Neural cell (in vitro differentiated cells): Measurements from ENCODE around the gene XXYLT1. TPM values are rescaled to one million over a fixed set of nuclear protein-coding genes. Genes with fewer than 3 reads are reported as not detected.

Source experiments
- H2AFZ ChIP-seq: fragments of 200-600, 300-800 bp; sonication (generic), shearing (Covaris generic); 2 replicates; pipeline ENCODE4 v1.6.0; 2014; ENCODE audit warnings: low read depth, mild to moderate bottlenecking, antibody characterized with exemption, low read length, moderate library complexity
- H3F3A ChIP-seq: fragments of 200-600 bp; shearing (Covaris generic); 2 replicates; pipeline ENCODE4 v1.6.1; 2016; ENCODE audit warnings: mild to moderate bottlenecking, moderate library complexity, mixed read lengths, antibody characterized with exemption, low read length; ENCODE audit not compliant: insufficient read depth, poor library complexity, severe bottlenecking
- H3K27ac ChIP-seq: fragments of 200-600, 300-800 bp; sonication (generic), shearing (Covaris generic); 2 replicates; pipeline ENCODE4 v1.5.1; 2014; ENCODE audit warnings: mild to moderate bottlenecking, low read length, moderate library complexity
- H3K27me3 ChIP-seq: fragments of 300-800, 200-600 bp; sonication (generic), shearing (Covaris generic); 2 replicates; pipeline ENCODE4 v1.6.0; 2014; ENCODE audit warnings: mild to moderate bottlenecking, low read depth, low read length, moderate library complexity; ENCODE audit not compliant: insufficient read depth
- H3K36me3 ChIP-seq: fragments of 300-800, 200-600 bp; sonication (generic), shearing (Covaris generic); 2 replicates; pipeline ENCODE4 v1.5.1; 2014; ENCODE audit warnings: mild to moderate bottlenecking, antibody characterized with exemption, low read length, moderate library complexity; ENCODE audit not compliant: insufficient read depth
- H3K4me2 ChIP-seq: fragments of 300-800, 200-600 bp; sonication (generic), shearing (Covaris generic); 2 replicates; pipeline ENCODE4 v1.6.0; 2014; ENCODE audit warnings: mild to moderate bottlenecking, low read length
- H3K4me3 ChIP-seq: fragments of 300-800, 200-600 bp; sonication (generic), shearing (Covaris generic); 2 replicates; pipeline ENCODE4 v1.5.1; 2014; ENCODE audit warnings: mild to moderate bottlenecking, low read length, moderate library complexity
- H3K79me2 ChIP-seq: fragments of 200-600 bp; shearing (Covaris generic); replicated peaks from 2 replicates; pipeline ENCODE4 v1.6.0; 2014; ENCODE audit warnings: mild to moderate bottlenecking, low read length, moderate library complexity; ENCODE audit not compliant: insufficient read depth
- H3K9ac ChIP-seq: fragments of 300-800, 200-600 bp; sonication (generic), shearing (Covaris generic); 2 replicates; pipeline ENCODE4 v1.6.1; 2016; ENCODE audit warnings: mild to moderate bottlenecking, low read length, mixed read lengths
- H3K9me2 ChIP-seq: fragments of 200-600 bp; shearing (Covaris generic); 2 replicates; pipeline ENCODE4 v1.6.1; 2016; ENCODE audit warnings: mild to moderate bottlenecking, low read length, mixed read lengths; ENCODE audit not compliant: insufficient read depth
- H3K9me3 ChIP-seq: fragments of 200-600, 300-800 bp; sonication (generic), shearing (Covaris generic); 2 replicates; pipeline ENCODE4 v1.6.1; 2016; ENCODE audit warnings: mild to moderate bottlenecking, mixed run types, low read length, moderate library complexity, mixed read lengths
- H4K20me1 ChIP-seq: fragments of 200-600 bp; shearing (Covaris generic); 2 replicates; pipeline ENCODE4 v1.6.1; 2016; ENCODE audit warnings: mild to moderate bottlenecking, mixed run types; ENCODE audit not compliant: insufficient read depth
- CTCF ChIP-seq: fragments of 450-650 bp; IDR thresholded peaks from 2 replicates; pipeline ENCODE4 v1.5.1; 2014; ENCODE audit warnings: antibody characterized with exemption, mild to moderate bottlenecking, moderate library complexity; ENCODE audit not compliant: poor library complexity, severe bottlenecking
- EP300 ChIP-seq: fragments of 450-650 bp; conservative IDR thresholded peaks from 2 replicates; pipeline ENCODE4 v1.6.1; 2014; ENCODE audit warnings: antibody characterized with exemption, mild to moderate bottlenecking, moderate library complexity; ENCODE audit not compliant: poor library complexity, severe bottlenecking
- EZH2 ChIP-seq: fragments of 200-600, 300-800 bp; shearing (Covaris generic), sonication (generic); IDR thresholded peaks from 2 replicates; pipeline ENCODE4 v1.6.1; 2014; ENCODE audit warnings: antibody characterized with exemption, low read length, borderline replicate concordance, mild to moderate bottlenecking; ENCODE audit not compliant: insufficient read depth, poor library complexity, severe bottlenecking
- MXI1 ChIP-seq: fragments of 450-650 bp; conservative IDR thresholded peaks from 2 replicates; pipeline ENCODE4 v1.6.1; 2014; ENCODE audit warnings: antibody characterized with exemption, mild to moderate bottlenecking; ENCODE audit not compliant: poor library complexity, severe bottlenecking
- POLR2AphosphoS5 ChIP-seq: IDR thresholded peaks from 2 replicates; pipeline ENCODE4 v1.6.1; 2012
- RAD21 ChIP-seq: fragments of 450-650 bp; conservative IDR thresholded peaks from 2 replicates; pipeline ENCODE4 v1.6.1; 2014; ENCODE audit warnings: antibody characterized with exemption, mild to moderate bottlenecking, moderate library complexity
- REST ChIP-seq: IDR thresholded peaks from 2 replicates; pipeline ENCODE4 v1.6.1; 2012; ENCODE audit warnings: borderline replicate concordance
- SMC3 ChIP-seq: fragments of 450-650 bp; conservative IDR thresholded peaks from 2 replicates; pipeline ENCODE4 v1.6.1; 2014; ENCODE audit warnings: antibody characterized with exemption, mild to moderate bottlenecking, moderate library complexity; ENCODE audit not compliant: poor library complexity
- TAF1 ChIP-seq: IDR thresholded peaks from 2 replicates; pipeline ENCODE4 v1.6.1; 2012; ENCODE audit warnings: low read depth
- polyA plus RNA-seq: library from polyadenylated mRNA; depleted of rRNA; stranded (reverse); fragments of >200 nt; gene quantifications from 2 replicates; pipeline ENCODE4 v1.2.3, GENCODE V29; 2014

Gene XXYLT1
- polyA plus RNA-seq, 1 donor from 2014 or later, result 25.4 TPM

GRCh38 chr3:195240939-195241338 lies 30.0 kb downstream of the XXYLT1 start:
- no peak overlapping the region for H3K9ac ChIP-seq
- no peak overlapping the region for H2AFZ ChIP-seq
- no peaks in the 10 kb centered on the region for H3K9me3 ChIP-seq
- no peaks in the 10 kb centered on the region for H3F3A ChIP-seq
- no peaks in the 10 kb centered on the region for H3K27me3 ChIP-seq
- no peak for TF ChIP-seq EZH2
- no peak for TF ChIP-seq POLR2AphosphoS5
- no peak for TF ChIP-seq RAD21
- TF ChIP-seq REST, result no peak
- no peak for TF ChIP-seq CTCF
- TF ChIP-seq TAF1, result no peak
- no peak overlapping the region for H3K27ac ChIP-seq
- no peak overlapping the region for H3K4me2 ChIP-seq
- H3K36me3 ChIP-seq, result no peaks in the 10 kb centered on the region
- H3K4me3 ChIP-seq, result no peak overlapping the region
- no peaks in the 10 kb centered on the region for H3K9me2 ChIP-seq
- no peaks in the 10 kb centered on the region for H4K20me1 ChIP-seq
- no peaks in the 10 kb centered on the region for H3K79me2 ChIP-seq

GRCh38 chr3:195240171-195240701 lies 30.7 kb downstream of the XXYLT1 start:
- no peaks in the 10 kb centered on the region for H3K27me3 ChIP-seq
- H3K79me2 ChIP-seq, result no peaks in the 10 kb centered on the region
- H3F3A ChIP-seq, result no peaks in the 10 kb centered on the region
- no peak overlapping the region for H3K4me2 ChIP-seq
- TF ChIP-seq POLR2AphosphoS5, result no peak
- TF ChIP-seq CTCF, result no peak
- TF ChIP-seq EP300, result no peak
- no peak for TF ChIP-seq SMC3
- no peak for TF ChIP-seq REST
- TF ChIP-seq EZH2, result no peak
- TF ChIP-seq MXI1, result no peak
- TF ChIP-seq TAF1, result no peak
- TF ChIP-seq RAD21, result no peak
- H3K9me2 ChIP-seq, result no peaks in the 10 kb centered on the region
- no peak overlapping the region for H3K4me3 ChIP-seq
- H3K27ac ChIP-seq, result no peak overlapping the region
- no peaks in the 10 kb centered on the region for H3K36me3 ChIP-seq
- H2AFZ ChIP-seq, result no peak overlapping the region
- H4K20me1 ChIP-seq, result no peaks in the 10 kb centered on the region
- no peaks in the 10 kb centered on the region for H3K9me3 ChIP-seq
- no peak overlapping the region for H3K9ac ChIP-seq
